ENCODE results near the gene PTGS1.

GRCh38 chr9:122393284-122393983, 22.6 kb downstream of the PTGS1 start:
- no peak for TF ChIP-seq ZNF274 (IDR thresholded peaks at IDR 0.05; ENCODE audit: low read depth, low read length)
- no peak for TF ChIP-seq YY1 (IDR thresholded peaks at IDR 0.05; ENCODE audit: insufficient read depth, insufficient read length)

Measured in NT2/D1 (cell line).